ENCODE data around the gene RPS3A.

Gene RPS3A

DNA sequence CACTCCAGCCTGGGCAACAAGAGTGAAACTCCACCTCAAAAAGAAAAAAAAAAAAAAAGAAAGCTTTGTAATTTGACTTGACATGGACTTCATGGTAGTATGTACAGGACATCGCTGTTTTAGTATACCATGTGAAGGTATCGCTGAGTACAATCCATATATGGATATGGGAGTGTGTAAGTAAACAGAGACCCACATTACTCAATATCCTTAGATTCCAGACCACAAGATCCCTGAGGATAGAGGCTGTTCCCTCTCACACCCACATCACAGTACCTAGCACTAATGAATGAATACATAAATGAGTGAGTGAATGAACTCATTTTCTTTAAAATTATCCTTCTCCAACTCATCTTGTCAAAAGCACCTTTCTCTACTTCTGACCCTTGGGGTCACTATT is 8.4 kb upstream of the RPS3A start (continued):
- TF ChIP-seq ZBTB10 (tag by site-specific recombination; IDR thresholded peaks at IDR 0.05) (no peak), ZNF239 (tag by site-specific recombination; IDR thresholded peaks at IDR 0.05) (no peak)
- TF ChIP-seq, protein P1, sequence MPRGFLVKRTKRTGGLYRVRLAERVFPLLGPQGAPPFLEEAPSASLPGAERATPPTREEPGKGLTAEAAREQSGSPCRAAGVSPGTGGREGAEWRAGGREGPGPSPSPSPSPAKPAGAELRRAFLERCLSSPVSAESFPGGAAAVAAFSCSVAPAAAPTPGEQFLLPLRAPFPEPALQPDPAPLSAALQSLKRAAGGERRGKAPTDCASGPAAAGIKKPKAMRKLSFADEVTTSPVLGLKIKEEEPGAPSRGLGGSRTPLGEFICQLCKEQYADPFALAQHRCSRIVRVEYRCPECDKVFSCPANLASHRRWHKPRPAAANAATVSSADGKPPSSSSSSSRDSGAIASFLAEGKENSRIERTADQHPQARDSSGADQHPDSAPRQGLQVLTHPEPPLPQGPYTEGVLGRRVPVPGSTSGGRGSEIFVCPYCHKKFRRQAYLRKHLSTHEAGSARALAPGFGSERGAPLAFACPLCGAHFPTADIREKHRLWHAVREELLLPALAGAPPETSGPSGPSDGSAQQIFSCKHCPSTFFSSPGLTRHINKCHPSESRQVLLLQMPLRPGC (tag by site-specific recombination; IDR thresholded peaks at IDR 0.05): no peak

DNA sequence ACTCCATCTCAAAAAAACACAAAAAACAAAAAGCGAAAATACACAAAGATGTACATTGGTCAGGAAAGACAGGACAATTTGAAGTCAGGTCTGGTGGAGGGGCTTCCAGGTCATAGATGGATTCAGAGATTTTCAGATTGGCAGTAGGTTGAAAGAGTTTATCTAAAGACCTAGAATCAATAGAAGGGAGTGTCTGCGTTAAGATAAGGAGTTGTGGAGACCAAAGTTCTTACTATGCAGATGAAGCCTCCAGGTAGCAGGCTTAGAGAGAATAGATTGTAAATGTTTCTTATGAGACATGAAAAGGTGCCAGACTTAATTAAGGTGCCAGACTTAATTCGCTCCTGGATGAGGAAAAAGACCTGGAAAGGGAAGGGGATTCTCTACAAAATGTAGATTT is 6.9 kb upstream of the RPS3A start:
- CTCF ChIA-PET: no interaction called here
- POLR2A ChIA-PET: no interaction called here
- no peaks in the 10 kb centered on the region for H3K9me3 ChIP-seq (ENCODE audit: control insufficient read depth, insufficient read depth, low read depth, low read length)
- H3K4me3 ChIP-seq (ENCODE audit: low read depth, low read length): no peak overlapping the region
- no peaks in the 10 kb centered on the region for H3K36me3 ChIP-seq (ENCODE audit: control insufficient read depth in 2 of 2, insufficient read depth in 1 of 2, low read length in 2 of 2)
- TF ChIP-seq ZNF223 (tag by site-specific recombination; IDR thresholded peaks at IDR 0.05) (no peak), ZNF747 (tag by site-specific recombination; IDR thresholded peaks at IDR 0.05) (no peak), KLF1 (tag by site-specific recombination; IDR thresholded peaks at IDR 0.05) (no peak), ZNF544 (tag by site-specific recombination; IDR thresholded peaks at IDR 0.05) (no peak), ZNF274 (IDR thresholded peaks at IDR 0.05; ENCODE audit: low read length) (no peak), ZNF274 (tag by site-specific recombination; IDR thresholded peaks at IDR 0.05; ENCODE audit: borderline replicate concordance) (no peak), ZNF501 (tag by site-specific recombination; IDR thresholded peaks at IDR 0.05) (no peak), HOXA7 (CRISPR knock-in tag; IDR thresholded peaks at IDR 0.05; ENCODE audit: borderline replicate concordance) (no peak), ZNF548 (tag by site-specific recombination; IDR thresholded peaks at IDR 0.05) (no peak)
- H3K4me1 ChIP-seq (ENCODE audit: control insufficient read depth, insufficient read depth, low read length): no peaks in the 10 kb centered on the region
- no peak overlapping the region for H3K27ac ChIP-seq (ENCODE audit: extremely low read depth, low read depth, low read length)

DNA sequence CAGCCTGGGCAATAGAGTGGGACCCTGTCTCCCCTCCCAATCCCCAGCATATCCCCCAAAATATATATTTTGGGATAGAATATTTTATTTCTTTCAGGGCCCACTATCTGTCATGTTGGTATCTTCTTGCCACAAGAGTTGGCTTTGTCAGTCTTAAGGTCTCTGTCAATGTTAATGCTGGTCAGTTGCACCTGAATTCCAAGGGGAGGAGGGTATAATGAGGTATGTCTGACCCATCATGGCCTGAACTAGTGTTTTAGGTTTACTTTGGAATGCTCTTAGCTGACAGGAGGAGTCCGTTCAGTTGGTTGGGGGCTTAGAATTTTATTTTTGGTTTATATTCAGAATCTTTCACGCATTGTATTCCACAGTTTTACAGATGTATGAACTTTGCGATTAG is 6.2 kb upstream of the RPS3A start:
- H3K27ac ChIP-seq (ENCODE audit: extremely low read depth, low read depth, low read length): no peak overlapping the region
- ChIA-PET POLR2A (no interaction called here), CTCF (no interaction called here)
- H3K4me1 ChIP-seq (ENCODE audit: control insufficient read depth, insufficient read depth, low read length): no peaks in the 10 kb centered on the region
- H3K36me3 ChIP-seq (ENCODE audit: control insufficient read depth in 2 of 2, insufficient read depth in 1 of 2, low read length in 2 of 2): no peaks in the 10 kb centered on the region
- TF ChIP-seq KLF17 (tag by site-specific recombination; IDR thresholded peaks at IDR 0.05) (no peak), ZNF214 (tag by site-specific recombination; IDR thresholded peaks at IDR 0.05; ENCODE audit: borderline replicate concordance) (no peak)
- H3K9me3 ChIP-seq (ENCODE audit: control insufficient read depth, insufficient read depth, low read depth, low read length): no peaks in the 10 kb centered on the region
- no peak overlapping the region for H3K4me3 ChIP-seq (ENCODE audit: low read depth, low read length)

DNA sequence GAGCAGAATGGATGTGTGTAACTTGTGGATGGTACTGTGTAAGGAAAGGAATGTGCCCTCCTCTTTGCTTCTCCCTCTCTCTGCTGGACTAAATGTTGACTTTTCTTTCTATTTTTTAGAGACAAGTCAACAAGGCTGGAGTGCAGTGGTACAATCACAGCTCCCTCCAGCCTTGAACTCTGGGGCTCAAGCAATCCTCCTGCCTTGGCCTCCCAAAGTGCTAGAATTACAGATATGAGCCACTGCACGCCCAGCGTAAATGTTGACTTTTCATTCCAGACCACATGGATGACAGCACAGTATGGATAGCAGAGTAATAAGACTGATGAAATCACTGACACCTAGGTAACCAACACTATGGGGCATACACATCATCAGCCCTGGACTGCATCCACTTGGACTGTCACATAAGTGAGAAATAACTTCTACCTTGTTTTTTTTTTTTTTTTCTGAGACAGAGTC is 5.1 kb upstream of the RPS3A start:
- CTCF ChIA-PET: no interaction called here
- TF ChIP-seq ZNF521 (tag by site-specific recombination; IDR thresholded peaks at IDR 0.05) (no peak), ZFP69B (tag by site-specific recombination; IDR thresholded peaks at IDR 0.05) (no peak), ZBTB17 (tag by site-specific recombination; IDR thresholded peaks at IDR 0.05) (0 out of 2 replicates have a peak, but pooled peaks have one; percentile 14)
- Histone ChIP-seq H3K36me3 (ENCODE audit: control insufficient read depth in 2 of 2, insufficient read depth in 1 of 2, low read length in 2 of 2) (no peaks in the 10 kb centered on the region), H3K9me3 (ENCODE audit: control insufficient read depth, insufficient read depth, low read depth, low read length) (no peaks in the 10 kb centered on the region), H3K27ac (ENCODE audit: extremely low read depth, low read depth, low read length) (no peak overlapping the region), H3K4me3 (ENCODE audit: low read depth, low read length) (no peak overlapping the region), H3K4me1 (ENCODE audit: control insufficient read depth, insufficient read depth, low read length) (no peaks in the 10 kb centered on the region)
- POLR2A ChIA-PET: interaction anchor here (0.7 kb wide), 1 partner anchor 1501 kb away, joined by 5 read pairs; no protein-coding TSS in a partner anchor

All from HEK293 (cell line).